HG03196 (cell line): ENCODE data around the gene STPG3.
"Not testable (repeated sequence)": the region's sequence is repeated elsewhere in the genome, so short reads cannot be mapped to it uniquely, and the experiment has no call there.

Experiments
- ATAC-seq: cut with Tn5 transposase; IDR thresholded peaks from one replicate; pipeline ENCODE4 v1.9.1; 2021; ENCODE audit not compliant: unreplicated experiment

The STPG3 gene

DNA sequence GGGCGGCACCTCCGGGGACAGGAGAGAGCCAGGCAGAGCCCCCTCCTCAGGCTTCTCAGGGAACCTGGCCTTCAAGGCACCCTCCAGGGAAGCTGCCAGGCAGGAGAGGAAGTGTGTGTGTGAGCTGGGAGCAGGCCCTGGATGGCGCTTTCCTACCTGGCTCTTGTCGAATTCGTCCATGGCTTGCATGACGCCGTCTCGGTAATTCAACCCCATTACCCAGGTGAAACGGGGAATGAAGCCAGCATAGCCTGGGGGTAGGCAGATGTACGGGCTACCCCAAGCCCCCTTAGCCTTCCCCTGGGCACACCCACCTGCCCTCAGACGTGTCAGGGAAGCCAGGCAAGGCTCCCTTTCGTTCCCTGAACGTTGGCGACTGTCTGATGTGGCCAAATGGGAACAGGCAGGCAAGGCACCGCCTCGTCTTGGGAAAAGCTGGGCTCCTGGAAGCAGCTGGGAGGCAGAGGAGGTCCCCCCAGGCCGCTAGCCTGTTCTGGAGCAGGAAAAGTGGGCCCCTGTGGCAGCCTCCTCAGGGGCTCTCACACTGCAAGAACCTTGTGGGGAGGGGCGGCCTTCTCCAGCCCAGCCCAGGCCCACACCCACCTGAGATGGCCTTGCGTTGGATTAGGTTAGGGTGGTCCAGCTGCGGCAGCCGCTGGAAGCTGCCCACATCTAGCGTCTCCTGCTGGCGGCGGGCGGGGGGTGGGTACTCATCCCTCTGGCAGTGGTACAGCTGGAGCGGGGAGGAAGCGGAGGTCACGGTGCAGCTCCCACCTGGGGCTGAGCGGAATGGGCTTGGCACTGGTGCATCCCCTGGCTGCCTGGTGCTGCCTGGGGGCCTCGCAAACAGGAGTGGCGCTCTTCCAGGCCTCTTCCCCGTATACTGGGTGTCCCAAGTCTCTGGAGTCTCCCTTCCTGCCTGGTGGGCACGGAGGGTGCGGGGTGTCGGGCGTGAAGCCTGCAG, 6.3 kb upstream of the STPG3 start:
- no peak for ATAC-seq

DNA sequence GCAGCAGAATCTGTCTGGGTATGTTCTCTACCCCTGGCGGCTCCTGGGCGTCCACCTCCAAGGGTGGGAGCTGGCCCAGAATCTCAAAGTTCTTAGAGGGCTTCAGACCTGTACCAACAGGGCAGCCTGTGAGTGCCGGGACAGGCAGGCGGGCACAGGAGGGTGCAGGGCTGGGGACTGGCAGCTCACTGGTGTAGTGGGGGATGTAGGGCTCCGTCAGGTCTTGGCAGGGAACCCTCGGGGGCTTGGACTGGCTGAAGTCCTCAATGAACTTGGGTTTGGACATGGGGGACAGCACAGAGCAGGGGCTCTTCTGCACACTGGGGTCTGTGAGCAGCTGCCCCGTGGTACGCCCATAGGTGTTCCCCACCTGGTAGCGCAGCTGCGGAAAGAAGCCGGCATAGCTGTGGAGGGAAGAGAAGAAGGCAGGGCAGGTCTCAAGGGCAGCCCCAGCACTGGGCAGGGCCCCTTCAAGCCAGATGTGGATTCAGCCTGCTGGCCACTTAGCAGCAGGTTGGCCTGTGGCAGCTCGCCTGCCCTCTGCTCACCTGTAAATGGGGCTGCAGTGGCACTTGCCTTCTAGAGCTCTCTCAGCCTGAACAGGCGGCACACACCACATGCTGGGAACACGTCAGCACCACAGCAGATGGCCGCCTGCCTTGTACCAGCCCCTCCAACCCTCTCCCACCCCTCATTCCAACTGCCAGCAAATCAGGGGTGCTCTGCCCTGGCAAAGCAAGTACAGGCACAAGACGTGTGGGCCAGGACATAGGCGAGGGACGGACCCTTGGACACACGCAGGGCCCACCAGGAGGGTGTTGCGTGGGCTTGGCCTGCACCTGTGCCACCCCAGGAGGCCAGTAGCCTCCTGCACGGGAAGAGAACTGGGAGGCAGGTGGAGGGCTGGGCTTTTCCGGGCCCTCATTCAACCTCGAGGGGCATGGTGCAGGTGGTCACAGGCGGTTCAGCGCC, 5.3 kb upstream of the STPG3 start:
- no peak for ATAC-seq

DNA sequence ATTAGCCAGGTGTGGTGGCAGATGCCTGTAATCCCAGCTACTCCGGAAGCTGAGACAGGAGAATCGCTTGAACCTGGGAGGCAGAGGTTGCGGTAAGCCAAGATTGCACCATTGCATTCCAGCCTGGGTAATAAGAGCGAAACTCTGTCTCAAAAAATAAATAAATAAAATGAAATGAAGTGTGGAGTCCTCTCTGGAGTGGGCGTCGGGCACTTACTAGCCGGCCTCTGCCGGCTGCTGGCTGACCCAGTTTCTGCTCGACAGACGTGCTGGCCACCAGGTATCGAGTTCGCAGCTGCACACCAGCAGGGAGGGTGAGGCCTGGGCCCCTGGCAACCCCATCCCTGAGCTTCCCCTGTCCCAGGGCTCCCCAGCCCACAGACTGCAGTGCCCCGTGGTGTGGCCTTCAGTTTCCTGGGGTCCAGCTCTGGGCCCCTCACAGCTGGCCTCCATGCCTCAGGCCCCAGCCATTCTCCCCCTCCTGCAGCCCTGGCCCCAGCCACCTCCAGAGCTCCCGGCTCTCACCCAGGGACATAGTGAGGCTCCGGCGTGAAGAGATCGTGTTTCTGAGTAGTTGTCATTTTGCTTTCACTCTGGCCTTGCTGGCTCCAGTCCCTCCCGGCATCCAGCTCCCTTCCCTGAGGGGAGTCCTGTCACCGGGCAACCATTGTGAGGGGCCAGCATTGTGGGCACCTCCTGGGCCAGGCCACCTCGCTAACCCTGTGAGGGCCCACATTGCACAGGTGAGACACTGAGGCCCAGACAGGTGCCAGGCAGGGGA, 3.8 kb upstream of the STPG3 start:
- no peak for ATAC-seq

DNA sequence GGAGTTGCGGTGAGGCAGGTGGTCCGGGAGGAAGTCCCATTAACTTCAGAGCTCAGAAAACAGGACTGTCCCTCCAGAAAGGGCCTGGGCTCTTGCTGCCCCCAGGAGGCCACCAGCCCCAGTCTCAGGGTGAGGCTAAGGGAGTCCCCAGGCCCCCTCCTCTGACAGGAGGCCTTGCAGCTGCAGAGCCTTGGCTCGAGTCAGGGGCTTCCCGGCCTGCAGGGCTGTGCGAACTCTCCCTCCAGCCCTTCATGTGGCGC, 3.2 kb upstream of the STPG3 start:
- no peak for ATAC-seq

DNA sequence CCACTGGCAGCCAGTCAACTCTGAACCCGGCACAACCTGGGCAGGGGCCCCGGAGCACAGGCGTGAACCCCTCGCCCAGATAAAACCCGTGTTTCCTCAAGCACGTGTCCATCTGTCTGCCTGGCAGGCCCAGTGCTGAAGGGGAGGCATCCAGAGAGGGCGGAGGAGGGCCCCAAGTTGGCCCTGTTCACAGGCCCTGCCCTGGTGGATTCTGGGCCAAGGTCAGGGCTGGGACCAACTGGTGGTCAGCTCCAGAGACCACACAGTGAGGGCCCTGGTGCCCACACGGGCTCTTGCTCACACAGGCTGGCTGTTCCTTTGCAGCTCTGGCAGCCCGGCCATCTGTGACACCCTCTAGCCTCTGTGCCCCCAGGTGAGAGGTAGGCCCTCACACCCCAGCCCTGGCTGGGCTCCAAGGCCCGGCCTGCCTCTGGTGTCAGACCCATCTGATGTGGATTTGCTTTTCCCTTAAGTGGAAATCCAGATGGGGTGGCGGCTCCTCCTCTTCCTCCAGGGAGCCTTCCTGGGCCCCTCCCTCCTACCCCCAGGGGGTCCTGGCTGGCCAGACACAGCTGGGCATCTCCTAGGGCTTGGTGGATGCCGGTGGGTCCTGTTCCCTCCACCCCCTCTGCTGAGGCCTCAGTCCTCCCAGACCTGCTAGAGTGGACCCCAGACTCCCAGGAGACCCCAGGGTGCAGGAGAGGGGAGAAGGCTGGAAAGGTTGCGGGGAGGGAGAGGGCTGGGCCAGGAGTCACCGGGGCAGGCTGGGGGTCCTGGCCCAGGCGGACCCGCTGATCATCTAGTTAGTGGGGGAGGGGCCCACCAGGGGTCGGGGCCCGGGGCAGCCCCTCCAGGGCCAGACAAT, 525 bp upstream of the STPG3 start:
- no peak for ATAC-seq

DNA sequence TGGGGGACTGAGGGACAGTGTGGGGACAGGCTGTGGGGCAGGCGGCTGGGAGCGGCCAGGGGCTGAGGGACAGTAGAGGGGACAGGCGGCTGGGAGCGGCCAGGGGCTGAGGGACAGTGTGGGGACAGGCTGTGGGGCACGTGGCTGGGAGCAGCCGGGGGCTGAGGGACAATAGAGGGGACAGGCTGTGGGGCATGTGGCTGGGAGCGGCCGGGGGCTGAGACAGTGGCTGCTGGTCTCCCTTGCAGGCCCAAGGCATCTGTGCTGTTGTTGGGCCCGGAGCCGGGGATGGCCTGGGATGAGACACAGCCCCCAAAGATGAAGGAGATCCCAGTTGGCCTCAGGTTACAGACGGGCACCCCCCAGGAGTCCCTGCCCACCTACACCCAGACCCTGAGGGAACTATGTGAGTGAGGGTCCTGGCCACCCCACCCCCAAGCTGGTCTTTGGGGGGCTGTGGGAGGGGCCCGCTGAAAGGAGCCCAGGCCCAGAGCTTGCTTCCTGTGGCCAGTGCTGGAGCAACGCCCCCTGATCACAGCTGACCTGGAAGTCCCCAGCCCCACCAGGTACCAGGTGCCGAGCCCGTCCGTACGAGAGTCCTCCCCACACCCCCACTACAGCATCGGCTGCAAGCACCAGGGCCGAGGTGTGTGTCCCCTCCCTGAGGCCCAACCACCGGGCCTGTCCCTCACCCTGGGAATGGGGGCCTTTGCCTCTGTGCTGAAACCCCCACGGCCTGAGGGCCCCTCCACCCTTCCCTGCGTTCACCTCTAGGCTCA, 593 bp downstream of the STPG3 start:
- ATAC-seq = no peak

DNA sequence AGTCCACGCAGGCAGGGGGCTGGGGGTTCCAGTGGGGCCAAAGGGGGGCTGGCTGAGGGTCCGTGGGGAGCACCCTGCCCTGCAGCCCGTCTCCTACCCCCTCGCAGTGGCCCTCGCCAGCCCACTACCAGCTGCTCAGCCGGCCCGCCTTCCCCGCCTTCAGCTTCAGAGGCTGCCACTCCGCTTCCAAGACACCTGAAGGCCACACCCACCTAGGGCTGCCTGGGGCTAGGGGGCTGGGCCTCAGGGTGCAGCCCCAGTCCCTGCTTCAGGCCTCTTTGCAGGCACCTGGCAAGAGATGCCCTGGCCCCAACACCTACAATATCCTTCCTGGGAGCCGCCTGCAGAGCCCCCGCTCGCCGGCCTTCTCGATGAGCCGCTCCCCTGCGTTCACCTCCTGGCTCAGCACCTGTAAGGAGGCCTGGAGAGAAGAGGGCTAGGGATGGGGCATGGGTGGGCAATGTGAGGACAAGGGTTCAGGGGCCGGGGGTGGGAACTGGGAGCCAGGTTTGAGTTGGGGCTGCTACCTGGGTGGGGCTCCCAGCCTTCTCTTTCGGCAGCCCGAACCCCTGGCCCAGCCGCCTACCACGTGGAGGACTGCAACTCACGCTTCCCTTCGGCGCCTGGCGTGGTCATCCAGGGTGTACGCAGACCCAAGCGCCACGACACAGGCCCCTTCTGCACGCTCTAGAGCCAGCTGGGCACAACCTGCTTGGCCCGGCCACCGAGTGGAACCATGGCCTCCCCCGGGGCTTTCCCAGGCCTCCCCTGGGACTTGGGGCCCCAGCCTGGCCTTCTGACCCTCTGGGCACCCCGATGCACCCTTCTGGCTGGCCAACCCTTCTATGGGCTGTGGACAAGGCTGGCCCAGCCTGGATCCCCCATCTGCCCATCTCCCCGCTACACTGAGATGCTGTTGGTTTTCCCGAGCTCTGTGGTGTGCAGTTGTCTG, 1.7 kb downstream of the STPG3 start:
- ATAC-seq = no peak

DNA sequence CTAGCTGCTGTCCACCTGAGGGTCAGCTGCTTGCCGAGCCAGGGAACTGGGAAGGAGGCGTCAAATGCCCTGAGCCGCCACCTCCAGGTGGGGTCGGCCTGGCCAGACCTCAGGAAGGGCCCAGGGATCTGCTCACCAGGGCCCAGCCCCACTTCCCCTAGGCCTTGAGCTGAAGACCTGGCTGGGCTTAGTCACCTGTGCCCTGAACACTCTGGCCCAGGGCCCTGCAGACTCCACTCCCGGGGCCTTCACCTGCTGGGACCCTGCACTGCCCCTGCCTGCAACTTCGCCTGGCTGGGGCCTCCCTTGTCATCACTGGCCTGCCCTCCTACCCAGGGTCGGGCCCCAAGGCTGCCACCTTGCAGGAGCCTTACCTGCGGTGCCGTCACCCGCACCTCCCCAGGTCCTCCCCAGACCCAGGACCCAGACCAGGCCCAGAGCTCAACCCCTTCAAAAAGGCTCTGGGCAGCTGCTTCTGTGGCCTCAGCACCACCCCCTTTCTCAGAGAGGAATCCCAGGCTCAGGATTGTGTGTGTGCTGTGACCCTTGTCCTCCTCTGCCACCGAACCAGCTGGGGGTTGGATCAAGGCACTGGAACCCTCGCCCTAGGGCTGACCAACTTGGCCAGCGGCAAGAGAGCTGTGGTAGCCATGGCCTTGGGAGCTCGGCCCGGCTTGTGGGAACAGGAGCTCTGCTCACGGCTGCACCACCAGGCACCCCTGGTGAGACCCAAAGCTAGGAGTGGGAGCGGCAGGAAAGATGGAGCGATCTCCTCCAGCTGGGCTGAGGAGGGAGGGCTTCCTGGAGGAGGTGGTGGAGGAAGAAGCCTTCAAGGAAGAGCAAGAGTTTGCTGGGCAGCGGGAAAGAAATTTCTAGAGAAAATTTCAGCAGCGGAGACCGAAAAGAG, 2.9 kb downstream of the STPG3 start:
- no peak for ATAC-seq

DNA sequence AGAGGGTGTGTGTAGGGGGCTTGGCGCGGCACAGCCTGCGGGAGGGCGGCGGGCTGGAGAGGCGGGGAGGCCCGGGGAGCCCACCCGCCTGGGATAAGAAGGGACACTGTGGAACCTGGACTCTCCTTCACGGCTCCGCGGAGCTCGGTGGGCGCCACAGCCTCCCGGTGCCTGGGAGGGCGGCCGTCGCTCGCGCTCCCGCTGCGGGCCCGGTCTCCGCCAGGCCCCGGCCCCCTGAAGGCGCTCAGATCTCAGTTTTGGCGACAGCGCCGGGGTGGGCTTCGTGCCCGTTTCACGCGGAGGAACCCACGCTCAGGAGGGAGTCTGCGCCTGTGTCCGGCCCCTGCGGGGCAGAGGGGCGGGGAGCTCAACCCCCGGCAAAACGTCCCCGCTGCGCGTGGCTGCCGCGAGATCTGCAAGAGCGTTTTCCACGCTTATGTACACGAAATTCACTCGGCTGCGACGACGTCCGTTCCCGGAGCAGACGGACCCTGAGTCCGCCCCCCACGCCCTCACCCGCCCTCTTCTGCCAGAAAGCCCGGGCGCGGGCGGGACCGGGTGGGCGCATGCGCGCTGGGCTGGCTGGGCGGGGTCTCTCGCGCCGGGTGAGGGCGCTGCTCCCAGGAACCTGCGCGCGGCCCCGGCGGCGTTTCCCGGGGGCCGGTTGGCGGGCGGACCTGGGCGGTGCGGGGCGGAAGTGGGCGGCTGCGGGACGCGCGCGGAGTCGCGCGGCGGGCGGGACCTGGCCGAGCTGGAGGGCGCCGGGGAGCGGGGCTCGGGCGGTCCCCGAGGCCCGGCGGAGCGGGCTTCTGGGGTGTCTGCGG, 3.8 kb downstream of the STPG3 start, which contains the start of gene NELFB:
Gene NELFB (plus strand): TSS at position 704 of the 824 bp plus-strand sequence.
- ATAC-seq = peak; percentile 71

DNA sequence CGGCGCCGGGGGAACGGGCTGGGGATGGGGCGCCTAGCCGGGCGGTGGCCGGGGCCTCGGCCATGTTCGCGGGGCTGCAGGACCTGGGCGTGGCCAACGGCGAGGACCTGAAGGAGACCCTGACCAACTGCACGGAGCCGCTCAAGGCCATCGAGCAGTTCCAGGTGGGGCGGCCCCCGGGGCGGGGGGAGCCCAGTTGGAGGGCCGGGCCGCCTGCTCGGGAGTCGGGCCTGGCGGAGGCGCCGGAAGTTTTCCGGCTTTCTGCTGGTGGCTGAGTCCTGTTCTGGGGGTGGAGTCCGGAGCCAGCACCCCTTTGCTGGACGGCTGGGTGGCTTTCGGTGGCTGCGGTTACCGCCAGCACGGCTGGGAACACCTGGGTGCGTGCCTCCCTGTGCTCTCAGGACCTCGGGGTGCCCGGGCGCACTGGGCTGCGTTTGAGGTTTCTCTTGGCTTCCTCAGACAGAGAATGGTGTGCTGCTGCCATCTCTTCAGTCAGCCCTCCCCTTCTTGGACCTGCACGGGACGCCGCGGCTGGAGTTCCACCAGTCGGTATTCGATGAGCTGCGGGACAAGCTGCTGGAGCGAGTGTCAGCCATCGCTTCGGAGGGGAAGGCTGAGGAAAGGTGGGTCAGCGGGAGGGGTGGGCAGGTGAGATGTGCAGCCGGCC, 4.5 kb downstream of the STPG3 start:
- ATAC-seq = peak; percentile 20

DNA sequence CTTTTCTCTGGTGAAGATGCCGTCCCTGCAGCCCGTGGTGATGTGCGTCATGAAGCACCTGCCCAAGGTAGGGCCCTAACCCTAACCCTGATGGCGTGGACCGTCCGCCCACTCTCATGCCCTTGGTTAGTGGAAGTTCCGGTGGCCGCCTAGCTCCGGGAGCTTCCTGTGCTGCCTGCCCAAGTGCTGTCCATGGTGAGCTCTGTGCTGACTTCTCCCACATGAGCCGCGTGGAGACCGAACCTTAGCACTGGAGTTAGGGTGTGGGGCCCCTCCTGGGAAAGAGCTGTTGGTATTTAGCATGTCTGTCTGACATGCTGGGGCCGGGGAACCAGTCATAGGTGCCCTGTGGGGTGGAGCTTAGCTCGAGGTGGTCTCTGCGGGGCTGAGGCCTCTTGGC, 5.3 kb downstream of the STPG3 start:
- no peak for ATAC-seq

DNA sequence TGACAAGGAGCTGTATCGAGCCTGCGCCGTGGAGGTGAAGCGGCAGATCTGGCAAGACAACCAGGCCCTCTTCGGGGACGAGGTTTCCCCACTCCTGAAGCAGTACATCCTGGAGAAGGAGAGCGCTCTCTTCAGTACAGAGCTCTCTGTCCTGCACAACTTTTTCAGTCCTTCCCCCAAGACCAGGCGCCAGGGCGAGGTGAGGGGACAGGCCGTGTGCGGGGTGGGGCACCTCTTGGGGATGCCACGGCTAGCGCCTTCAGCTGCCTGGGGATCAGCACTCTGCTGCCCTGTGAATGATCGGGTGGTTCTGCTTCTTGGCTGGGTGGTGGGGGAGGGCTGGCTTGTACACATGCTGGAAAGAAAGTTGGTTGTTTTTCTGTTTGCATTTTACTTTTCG, 5.8 kb downstream of the STPG3 start:
- no peak for ATAC-seq

DNA sequence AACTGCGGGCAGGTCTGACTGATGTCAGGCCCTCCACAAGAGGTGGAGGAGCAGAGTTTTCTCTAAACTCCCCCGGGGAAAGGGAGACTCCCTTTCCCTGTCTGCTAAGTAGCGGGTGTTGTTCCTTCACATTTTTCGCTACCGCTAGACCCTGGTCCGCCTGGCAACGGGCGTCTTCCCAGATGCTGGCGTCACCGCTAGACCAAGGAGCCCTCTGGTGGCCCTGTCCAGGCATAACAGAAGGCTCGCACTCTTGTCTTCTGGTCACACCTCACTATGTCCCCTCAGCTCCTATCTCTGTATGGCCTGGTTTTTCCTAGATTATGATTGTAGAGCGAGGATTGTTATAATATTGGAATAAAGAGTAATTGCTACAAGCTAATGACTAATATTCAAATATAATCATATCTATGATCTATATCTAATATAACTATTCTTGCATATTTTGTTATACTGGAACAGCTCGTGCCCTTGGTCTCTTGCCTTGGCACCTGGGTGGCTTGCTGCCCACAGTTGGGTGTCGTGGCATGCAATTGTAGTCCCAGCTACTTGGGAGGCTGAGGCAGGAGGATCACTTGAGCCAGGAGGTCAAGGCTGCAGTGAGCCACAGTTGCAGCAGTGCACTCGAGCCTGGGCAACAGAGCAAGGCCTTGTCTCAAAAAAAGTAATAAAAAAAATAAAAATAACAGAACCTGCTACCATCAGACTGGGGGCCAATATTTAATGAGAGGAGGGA, 11.3 kb downstream of the STPG3 start:
- ATAC-seq = not testable (repeated sequence)

DNA sequence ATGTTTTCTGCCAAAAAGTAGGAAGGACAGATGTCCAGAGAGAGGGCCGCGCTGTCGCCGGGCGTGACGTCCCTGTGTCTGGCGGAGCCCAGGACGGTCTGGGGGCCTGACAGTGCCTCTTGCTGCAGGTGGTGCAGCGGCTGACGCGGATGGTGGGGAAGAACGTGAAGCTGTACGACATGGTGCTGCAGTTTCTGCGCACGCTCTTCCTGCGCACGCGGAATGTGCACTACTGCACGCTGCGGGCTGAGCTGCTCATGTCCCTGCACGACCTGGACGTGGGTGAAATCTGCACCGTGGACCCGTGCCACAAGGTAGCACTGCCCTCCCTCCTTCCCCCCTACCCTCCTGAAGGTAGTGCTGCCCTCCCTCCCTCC, 11.8 kb downstream of the STPG3 start:
- ATAC-seq = no peak

DNA sequence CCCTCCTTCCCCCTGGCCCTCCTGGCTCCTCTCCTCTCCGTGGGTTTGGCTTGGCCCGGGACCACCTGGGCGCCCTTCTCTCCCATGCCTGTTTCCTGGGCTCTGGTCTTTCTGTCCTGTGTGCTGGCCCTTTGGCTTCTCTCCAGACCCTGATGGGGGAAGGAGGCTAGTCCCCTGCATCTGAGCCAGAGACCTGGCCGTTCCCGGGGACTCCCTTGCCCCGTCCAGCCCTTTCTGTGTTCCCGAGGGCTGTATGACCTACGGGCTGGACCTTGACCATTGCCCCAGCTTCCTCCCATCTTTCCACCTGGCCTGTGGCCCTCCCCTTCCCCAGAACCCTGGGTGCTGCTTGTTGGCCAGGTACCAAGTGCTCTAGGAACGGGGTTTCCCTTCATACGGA, 12.4 kb downstream of the STPG3 start:
- ATAC-seq = no peak
